EH (cell line): ENCODE data around the gene ACTL8.

Experiments
- DNase-seq: peaks from one replicate; pipeline ENCODE4 v3.0.0-alpha.2; 2015; ENCODE audit warnings: low read depth

ACTL8 gene

GRCh38 chr1:17755120-17755519 lies at the start of gene ACTL8:
ACTL8 (plus strand) TSS chr1:17755333; CDS start chr1:17823009, 67,676 bp downstream.
- no peak for DNase-seq

DNA sequence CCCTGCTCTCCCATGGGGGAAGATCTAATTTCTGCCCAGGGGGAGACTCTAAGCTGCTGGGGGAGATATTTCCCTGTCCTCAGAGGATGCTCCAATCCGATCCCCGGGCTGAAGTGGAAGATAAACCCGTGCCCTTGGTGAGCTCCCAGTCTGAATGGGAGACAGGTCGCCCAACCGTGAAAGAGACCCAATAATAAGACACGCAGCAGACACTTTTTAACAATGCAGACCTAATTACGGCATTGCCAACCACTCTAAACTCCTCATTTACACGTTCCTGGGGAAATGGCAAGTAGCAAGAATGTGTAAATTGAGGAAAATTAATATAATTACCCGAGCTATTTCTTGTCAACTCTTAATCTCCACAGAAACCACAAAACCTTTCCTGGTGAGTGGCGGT lies 48.7 kb upstream of the ACTL8 start:
- DNase-seq, result no peak

- DNase-seq, result no peak
Observed at GRCh38 chr1:17709981-17710380, 45.2 kb upstream of the ACTL8 start.

- DNase-seq, result no peak
Observed at GRCh38 chr1:17710889-17711576, 44.1 kb upstream of the ACTL8 start.

DNA sequence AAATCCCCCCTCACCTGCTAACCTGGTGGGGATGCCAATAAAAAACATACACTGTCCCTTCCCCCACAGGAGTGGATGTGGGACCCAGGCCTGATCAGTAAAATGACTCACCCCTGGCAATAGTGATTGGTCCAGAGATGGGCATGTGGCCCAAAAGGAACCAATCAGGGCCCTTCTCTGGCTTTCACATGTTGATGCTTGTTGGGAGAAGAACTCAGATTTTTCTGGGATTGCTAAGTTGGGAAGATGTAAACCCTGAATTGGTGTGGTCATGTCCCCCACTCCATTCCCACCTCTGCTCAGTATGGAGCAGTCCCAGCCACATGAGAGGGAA lies 43.6 kb upstream of the ACTL8 start:
- no peak for DNase-seq

DNA sequence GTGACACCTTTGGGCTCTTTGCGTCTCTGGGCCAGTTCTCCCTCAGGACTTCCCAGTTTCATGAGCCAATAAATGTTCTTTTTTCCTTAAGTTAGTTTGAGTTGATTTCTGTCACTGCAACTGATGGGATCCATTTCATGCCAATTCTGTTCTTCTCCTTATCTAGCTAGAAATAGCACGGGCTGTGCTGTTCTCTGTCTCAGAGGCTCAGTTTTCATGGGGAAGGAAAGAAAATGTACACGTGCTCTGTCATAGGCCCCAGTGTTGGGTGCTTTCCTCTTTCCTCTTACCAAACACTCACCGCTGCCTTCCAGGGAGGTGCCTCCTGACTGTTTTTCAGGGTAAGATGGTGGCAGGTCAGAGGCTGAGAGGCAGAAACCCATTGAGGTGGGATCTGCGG lies 43.2 kb upstream of the ACTL8 start:
- DNase-seq, result no peak

DNA sequence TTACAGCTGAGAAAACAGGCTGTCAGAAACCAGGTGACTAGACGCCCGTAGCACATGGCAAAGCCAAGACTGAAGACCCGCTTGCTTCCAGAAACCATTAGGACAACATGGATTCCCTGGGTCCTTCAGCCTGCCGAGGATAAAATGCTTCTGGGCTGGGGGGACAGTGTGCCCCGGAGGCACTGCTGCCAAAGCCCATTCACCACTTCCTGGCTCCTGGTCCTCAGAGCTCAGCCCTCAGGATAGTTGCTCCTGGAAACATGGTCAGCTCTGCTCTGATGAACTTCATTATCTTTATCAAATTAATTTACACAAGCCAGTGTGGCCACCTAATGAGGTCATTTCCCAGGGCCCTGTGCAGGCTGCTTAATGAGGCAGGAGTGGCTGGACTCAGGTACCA lies 41.1 kb upstream of the ACTL8 start:
- DNase-seq, result no peak

DNA sequence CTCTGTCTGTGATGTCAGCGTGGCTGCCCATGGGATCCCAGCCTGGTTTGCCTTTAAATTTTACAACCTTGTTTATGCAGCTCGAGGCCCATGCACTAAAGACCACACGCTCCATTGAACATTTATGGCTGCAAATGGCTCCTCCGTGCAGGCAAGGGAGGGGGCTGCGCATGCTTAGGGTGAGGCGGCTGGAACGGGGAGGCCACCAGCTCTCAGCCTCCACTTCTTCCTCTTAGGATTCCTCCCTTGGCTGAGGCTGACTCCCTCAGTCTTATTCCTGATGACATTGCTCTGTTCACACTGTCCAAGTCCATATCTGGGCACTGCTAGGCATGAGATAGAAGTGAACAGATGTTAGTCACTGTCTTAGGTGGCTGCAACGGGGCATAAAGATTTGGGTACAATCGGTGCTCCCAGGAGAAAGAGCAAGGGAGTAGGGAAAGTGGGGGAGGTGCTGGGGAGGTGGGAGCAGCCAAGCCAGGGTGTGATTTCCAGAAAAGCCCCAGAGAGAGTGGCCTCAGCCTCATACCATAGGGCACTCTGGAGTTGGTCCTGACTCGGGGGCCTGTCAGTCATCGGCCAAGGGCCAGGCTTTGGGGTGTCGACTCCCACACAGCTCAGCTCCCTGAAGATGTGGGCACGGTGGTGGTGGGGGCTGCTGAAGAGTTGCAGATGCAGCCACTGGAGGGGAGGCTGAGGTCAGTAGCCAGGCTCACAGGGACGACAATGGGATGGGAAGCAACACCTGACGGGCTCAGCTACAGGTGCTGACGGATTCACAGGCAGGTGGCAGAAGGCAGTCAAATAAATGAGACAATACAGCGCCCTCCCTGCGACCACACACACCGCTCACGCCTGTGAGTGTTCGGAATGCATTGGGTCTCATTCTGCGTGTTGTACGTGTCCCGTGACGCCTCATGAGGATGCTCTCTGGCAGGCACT lies 37.3 kb upstream of the ACTL8 start:
- peak; percentile 8 for DNase-seq

DNA sequence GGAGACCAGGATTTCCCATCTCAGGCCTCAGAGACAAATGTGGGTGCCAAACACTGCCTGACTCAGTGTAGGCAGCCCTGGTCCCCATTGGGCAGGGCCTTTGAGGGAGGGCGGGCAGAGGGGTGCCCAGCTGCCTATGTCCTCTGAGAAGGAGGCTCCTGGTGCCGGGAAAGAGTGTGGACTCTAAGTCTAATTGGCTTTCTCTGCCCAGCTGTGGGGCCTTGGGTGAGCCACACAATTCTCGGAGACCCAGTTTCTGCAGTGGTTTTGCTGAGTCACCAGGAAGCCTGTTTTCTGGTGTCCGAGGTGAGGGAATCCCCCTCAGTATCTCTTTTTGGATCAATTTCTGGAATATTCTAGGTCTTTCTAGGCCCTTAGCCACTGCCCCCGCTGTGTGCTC lies 35.3 kb upstream of the ACTL8 start:
- DNase-seq, result peak; percentile 43

- no peak for DNase-seq
Observed at GRCh38 chr1:17721444-17721843, 33.7 kb upstream of the ACTL8 start.

- DNase-seq, result no peak
Observed at GRCh38 chr1:17723684-17724083, 31.4 kb upstream of the ACTL8 start.

GRCh38 chr1:17724150-17724549 lies 31.0 kb upstream of the ACTL8 start:
- no peak for DNase-seq

- DNase-seq, result no peak
Observed at GRCh38 chr1:17725084-17725719, 29.9 kb upstream of the ACTL8 start.

DNA sequence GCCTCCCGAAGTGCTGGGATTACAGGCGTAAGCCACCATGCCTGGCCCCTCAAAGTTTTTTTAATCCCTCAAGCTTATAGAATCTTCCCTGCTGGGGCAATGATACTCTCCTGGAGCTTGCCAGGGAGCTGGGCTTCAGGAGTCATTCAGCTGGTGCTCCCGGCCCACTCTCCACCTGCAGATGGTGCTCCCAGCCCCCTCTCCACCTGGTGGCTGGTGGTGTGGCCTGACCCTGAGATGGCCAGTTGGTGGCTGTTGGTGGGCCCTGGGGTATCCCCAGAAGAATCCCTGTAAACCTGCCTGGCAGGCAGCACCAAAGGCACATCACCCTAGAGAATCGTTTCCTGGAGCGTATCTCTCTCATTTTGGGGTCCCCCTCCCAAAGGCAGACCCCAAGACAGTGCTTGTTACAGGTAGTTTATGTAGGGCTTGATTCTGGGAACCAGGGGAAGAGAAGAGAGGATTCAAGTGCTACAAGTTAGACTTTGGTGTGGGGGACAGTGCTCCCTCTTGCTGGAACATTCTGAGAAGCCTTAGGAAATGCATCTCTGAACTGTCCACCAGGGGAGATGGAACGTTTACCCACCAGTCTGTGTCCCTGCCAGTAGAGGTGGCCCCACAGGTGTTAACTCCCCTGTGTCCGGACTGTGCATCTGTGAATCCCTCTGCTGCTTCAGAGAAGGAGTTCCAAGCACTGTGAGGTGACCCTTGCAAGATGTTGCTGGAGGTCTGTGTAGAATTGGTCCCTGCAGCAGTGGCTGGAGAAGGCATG lies 29.1 kb upstream of the ACTL8 start:
- no peak for DNase-seq

GRCh38 chr1:17728123-17728712 lies 26.9 kb upstream of the ACTL8 start:
- no peak for DNase-seq

DNA sequence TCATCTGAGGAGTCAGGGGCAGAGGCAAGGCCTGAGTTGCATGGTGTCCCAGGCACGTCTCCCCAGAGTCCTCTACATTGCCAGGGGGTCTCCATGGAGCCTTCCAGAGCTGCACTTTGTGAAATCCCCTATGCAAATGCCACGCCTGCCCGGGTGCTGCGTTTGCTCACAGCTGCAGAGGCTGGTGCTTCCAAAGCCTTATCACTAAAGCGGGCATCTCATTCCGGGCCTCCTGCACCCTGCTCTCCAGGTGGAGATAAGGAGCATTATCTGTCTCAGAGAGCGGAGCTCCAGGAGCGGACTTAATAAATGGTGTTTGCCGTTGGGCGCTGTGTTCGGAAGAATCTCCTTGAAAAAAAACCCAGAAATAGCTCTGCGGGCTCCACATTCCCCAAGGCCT lies 25.9 kb upstream of the ACTL8 start:
- no peak for DNase-seq

DNA sequence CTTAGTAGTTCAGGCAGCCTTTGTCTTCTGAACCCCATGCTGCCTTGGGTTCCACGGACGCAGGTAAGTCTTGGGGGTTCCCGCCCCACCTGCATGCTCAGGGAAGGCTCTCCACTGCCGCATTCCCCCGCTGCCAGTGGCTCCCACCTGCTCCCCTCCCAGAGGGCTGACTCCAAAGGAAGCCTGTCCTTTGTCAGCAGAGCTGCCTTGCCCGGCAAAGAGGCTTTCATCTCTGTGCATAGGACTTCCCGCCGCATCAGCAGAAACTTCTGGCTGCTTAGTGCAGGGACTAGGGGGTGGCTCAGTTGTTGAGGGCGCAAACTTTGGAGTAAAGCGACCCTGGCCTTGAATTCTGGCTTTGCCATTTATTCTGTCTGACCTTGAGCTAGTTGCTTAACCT lies 25.2 kb upstream of the ACTL8 start:
- DNase-seq, result no peak

GRCh38 chr1:17731460-17731859 lies 23.7 kb upstream of the ACTL8 start:
- DNase-seq, result peak; percentile 10

DNA sequence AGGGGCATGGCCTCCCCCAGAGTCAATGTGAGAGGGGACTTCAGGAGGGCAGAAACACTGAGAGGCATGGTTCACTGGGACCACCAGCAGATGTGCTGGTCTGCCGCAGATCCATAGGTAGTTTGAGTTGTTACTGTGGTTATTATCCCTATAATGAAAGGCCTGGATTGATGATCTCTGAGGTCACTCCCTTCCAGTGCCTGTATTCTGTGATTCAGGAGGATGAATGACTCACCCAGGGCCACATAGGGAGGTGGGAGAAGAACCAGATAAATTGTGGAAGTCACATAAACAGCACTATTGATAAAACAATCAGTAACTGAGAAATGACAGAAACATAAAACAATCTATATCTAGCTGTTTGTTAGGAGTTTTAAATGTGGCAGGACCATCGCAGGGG lies 22.7 kb upstream of the ACTL8 start:
- peak; percentile 58 for DNase-seq

- no peak for DNase-seq
Observed at GRCh38 chr1:17733661-17734060, 21.5 kb upstream of the ACTL8 start.

DNA sequence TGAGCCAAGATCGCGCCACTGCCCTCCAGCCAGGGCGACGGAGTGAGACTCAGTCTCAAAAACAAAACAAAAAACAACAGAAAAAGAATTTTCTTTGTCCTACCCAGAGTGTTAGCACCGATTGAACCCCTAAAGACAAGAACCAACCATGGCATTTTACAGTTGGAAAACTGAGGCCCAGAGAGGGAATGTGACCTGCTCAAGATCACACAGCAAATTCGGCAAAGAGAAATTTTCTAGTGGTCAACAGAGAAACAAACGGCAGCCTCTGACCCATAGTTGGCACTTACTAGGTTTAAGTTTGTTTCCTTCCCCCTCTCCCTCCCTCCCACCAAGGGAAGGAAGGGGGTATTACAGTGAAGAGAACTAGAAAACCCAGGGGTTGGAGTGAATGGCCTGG lies 20.5 kb upstream of the ACTL8 start:
- DNase-seq, result no peak

- DNase-seq, result no peak
Observed at GRCh38 chr1:17735348-17735747, 19.8 kb upstream of the ACTL8 start.
